Activated CD4-positive, alpha-beta T cell treated with anti-CD3 and anti-CD28 coated beads for 1 hour (primary cell): ENCODE measurements around the gene PDCD1LG2.

Experiments
- DNase-seq: peaks from one replicate; pipeline ENCODE4 v3.0.0-alpha.2; 2020

The PDCD1LG2 gene

GRCh38 chr9:5614985-5615384 is 104.7 kb downstream of the PDCD1LG2 start:
- DNase-seq = no peak

GRCh38 chr9:5617749-5618148 is 107.4 kb downstream of the PDCD1LG2 start:
- no peak for DNase-seq

- no peak for DNase-seq
Observed at GRCh38 chr9:5620494-5620893, 110.2 kb downstream of the PDCD1LG2 start.
